ENCODE data around the gene MXD4.

GRCh38 chr4:2267841-2268240, 5.9 kb upstream of the MXD4 start:
- TF ChIP-seq CTCF (IDR thresholded peaks at IDR 0.05) (no peak), POLR2AphosphoS5 (IDR thresholded peaks at IDR 0.05) (no peak), POLR2A (IDR thresholded peaks at IDR 0.05) (no peak), EP300 (IDR thresholded peaks at IDR 0.05) (no peak)

Data from upper lobe of left lung (tissue), 4 donors.